Spleen (tissue), 11 donors: ENCODE results near the gene CRYGN. TPM values are rescaled to one million over a fixed set of nuclear protein-coding genes. Genes with fewer than 3 reads are reported as not detected.

Experiments
- DNase-seq: peaks from one replicate; pipeline ENCODE4 v3.0.0-alpha.2; 2020
- H3K27ac ChIP-seq, 8 donors: fragments of 200-600 bp; sonication (generic) in 7 of 8; 1 replicate in 4 of 8; 2 replicates in 4 of 8; pipeline versions ENCODE4 v1.5.0 to v1.8.0; 2016 to 2021; ENCODE audit warnings: inconsistent platforms in 4 of 8, mild to moderate bottlenecking in 4 of 8, moderate library complexity in 1 of 8
- H3K27me3 ChIP-seq, 7 donors: fragments of 200-600 bp; sonication (generic) in 6 of 7; replicated peaks in 1 of 7; 1 replicate in 4 of 7; 2 replicates in 3 of 7; pipeline versions ENCODE4 v1.5.0 to v1.8.0; 2016 to 2021; ENCODE audit warnings: inconsistent platforms in 3 of 7, mild to moderate bottlenecking in 1 of 7
- H3K36me3 ChIP-seq, 6 donors: fragments of 200-600 bp; sonication (generic) in 5 of 6; 1 replicate in 4 of 6; 2 replicates in 2 of 6; pipeline versions ENCODE4 v1.5.0 to v1.8.0; 2016 to 2021; ENCODE audit warnings: inconsistent platforms in 2 of 6
- H3K4me1 ChIP-seq, 6 donors: fragments of 200-600 bp; sonication (generic) in 5 of 6; 1 replicate in 3 of 6; 2 replicates in 3 of 6; pipeline versions ENCODE4 v1.5.0 to v1.8.0; 2016 to 2021; ENCODE audit warnings: inconsistent platforms in 3 of 6
- H3K4me3 ChIP-seq, 8 donors: fragments of 200-600 bp; sonication (generic) in 7 of 8; 1 replicate in 4 of 8; 2 replicates in 4 of 8; pipeline versions ENCODE4 v1.5.0 to v1.8.0; 2016 to 2021; ENCODE audit warnings: inconsistent platforms in 4 of 8, mild to moderate bottlenecking in 4 of 8, moderate library complexity in 2 of 8
- H3K9me3 ChIP-seq, 8 donors: fragments of 200-600 bp; sonication (generic) in 7 of 8; 1 replicate in 4 of 8; 2 replicates in 4 of 8; pipeline versions ENCODE4 v1.5.0 to v1.8.0; 2016 to 2021; ENCODE audit warnings: inconsistent platforms in 4 of 8
- CTCF ChIP-seq, 11 experiments: fragments of 200-600 bp in 7 of 11; fragments of 450-650 bp in 4 of 11; sonication (generic) in 4 of 11; IDR thresholded peaks in 8 of 11; conservative IDR thresholded peaks in 3 of 11; 1 replicate in 7 of 11; 2 replicates in 4 of 11; pipeline versions ENCODE4 v1.4.0 to v1.8.0; 2016 to 2021; ENCODE audit warnings: antibody characterized with exemption in 11 of 11, inconsistent platforms in 4 of 11, mild to moderate bottlenecking in 1 of 11
- POLR2A ChIP-seq, 3 donors: fragments of 450-650 bp; IDR thresholded peaks; one replicate each; pipeline ENCODE4 v1.5.1; 2017; ENCODE audit warnings: antibody characterized with exemption in 3 of 3, mild to moderate bottlenecking in 1 of 3
- POLR2AphosphoS5 ChIP-seq, 3 donors: sonication (generic); formaldehyde crosslinking; IDR thresholded peaks; one replicate each; pipeline ENCODE4 v1.5.1; 2017; ENCODE audit warnings: antibody characterized with exemption in 3 of 3
- WGBS, 5 donors: extraction: QIAGEN DNeasy Blood & Tissue Kit in 3 of 5; methylation state at CpG; one replicate each; pipeline versions ENCODE4 v1.1.5 to v1.1.7; 2013 to 2018; 5-methylcytosine and 5-hydroxymethylcytosine counted together
- intact Hi-C: fragments of 100-400 bp; cut with DNase I; formaldehyde crosslinking; loops from one replicate; pipeline ENCODE4 v1.15.0; 2023; ENCODE audit warnings: low total_unique reads
- polyA plus RNA-seq, 3 donors: library from polyadenylated mRNA; stranded (reverse); fragments of 200-250 nt; gene quantifications; one replicate each; pipeline ENCODE4 v1.2.1, GENCODE V29; 2013
- total RNA-seq, 7 donors: library from RNA; depleted of rRNA in 3 of 7; stranded (reverse); fragments of >200 nt in 3 of 7; fragmentation: NEBNext Ultra II Directional in 4 of 7; extraction: Animal tissue kit (Norgen Biotek cat#: 25700) in 4 of 7; gene quantifications; one replicate each; pipeline versions ENCODE4 v1.1.0 to v1.2.1, GENCODE V29; 2016 to 2021
- donor health status: healthy with polysubstance abuse.
- donor health status: DM: no; HTN: no; CAD: no; lungs with moderate emphysema.
- donor health status: DM: no; HTN: no; CAD: no.
- donor health status: Bipolar disorder and iron deficiency.
- donor health status: healthy.
- donor health status: DM: no; HTN: no; CAD: no.
- donor health status: DM: yes; HTN: yes; CAD: no.

Gene CRYGN
- total and polyA plus RNA-seq, 10 donors: 0.17 to 2.5 (median 0.32) TPM; not detected in 1

- Histone ChIP-seq H3K27ac (peak overlapping the region in 3 of 8 donors; percentile 16 to 54 (median 50)), H3K4me3 (no peak overlapping the region), H3K36me3 (peaks cover 0 to 98% (median 44%) of the 10 kb centered on the region in 6 donors), H3K4me1 (peaks cover 11 to 86% (median 27%) of the 10 kb centered on the region in 6 donors), H3K27me3 (no peaks in the 10 kb centered on the region), H3K9me3 (no peaks in the 10 kb centered on the region)
- intact Hi-C loops: no loop called here
- DNase-seq: no peak
- WGBS, 5 donors: 94 to 97% (median 95%) methylated on average over 3 of the region's 3 CpGs
- no peak for TF ChIP-seq POLR2A (IDR thresholded peaks at IDR 0.05)
- TF ChIP-seq POLR2AphosphoS5 (IDR thresholded peaks at IDR 0.05): no peak
- no peak for TF ChIP-seq CTCF (IDR thresholded peaks at IDR 0.05 in 8 of 11, conservative IDR thresholded peaks at IDR 0.05 in 3 of 11)
Measured at GRCh38 chr7:151486074-151486473, 46.1 kb upstream of the CRYGN start.

GRCh38 chr7:151484971-151485707 lies 45.2 kb upstream of the CRYGN start:
- intact Hi-C loops: no loop called here
- H3K4me3 ChIP-seq: no peak overlapping the region
- H3K36me3 ChIP-seq: peaks cover 0 to 96% (median 41%) of the 10 kb centered on the region in 6 donors
- peak overlapping the region in 7 of 8 donors; percentile 17 to 59 (median 50) for H3K27ac ChIP-seq
- H3K9me3 ChIP-seq: no peaks in the 10 kb centered on the region
- H3K4me1 ChIP-seq: peaks cover 11 to 77% (median 26%) of the 10 kb centered on the region in 6 donors
- WGBS, 5 donors: 39 to 48% (median 44%) methylated on average over 7 of the region's 7 CpGs
- TF ChIP-seq CTCF (IDR thresholded peaks at IDR 0.05 in 8 of 11, conservative IDR thresholded peaks at IDR 0.05 in 3 of 11) (no peak), POLR2A (IDR thresholded peaks at IDR 0.05) (no peak)
- H3K27me3 ChIP-seq: no peaks in the 10 kb centered on the region
- DNase-seq: no peak

GRCh38 chr7:151483711-151483983 lies 43.7 kb upstream of the CRYGN start:
- no peaks in the 10 kb centered on the region for H3K27me3 ChIP-seq
- TF ChIP-seq POLR2A (IDR thresholded peaks at IDR 0.05) (no peak), CTCF (IDR thresholded peaks at IDR 0.05 in 8 of 11, conservative IDR thresholded peaks at IDR 0.05 in 3 of 11) (no peak), POLR2AphosphoS5 (IDR thresholded peaks at IDR 0.05) (no peak)
- intact Hi-C loops: no loop called here
- H3K9me3 ChIP-seq: no peaks in the 10 kb centered on the region
- DNase-seq: no peak
- peaks cover 11 to 72% (median 22%) of the 10 kb centered on the region in 6 donors for H3K4me1 ChIP-seq
- peak overlapping the region in 2 of 8 donors; percentile 50 to 54 for H3K27ac ChIP-seq
- no peak overlapping the region for H3K4me3 ChIP-seq
- 75 to 95% (median 89%) methylated on average over 1 of the region's 1 CpG for WGBS, 5 donors
- peaks cover 0 to 94% (median 38%) of the 10 kb centered on the region in 6 donors for H3K36me3 ChIP-seq

GRCh38 chr7:151482883-151483710 lies 43.2 kb upstream of the CRYGN start:
- no peak overlapping the region for H3K4me3 ChIP-seq
- TF ChIP-seq POLR2AphosphoS5 (IDR thresholded peaks at IDR 0.05): no peak
- TF ChIP-seq POLR2A (IDR thresholded peaks at IDR 0.05): no peak
- no peak for TF ChIP-seq CTCF (IDR thresholded peaks at IDR 0.05 in 8 of 11, conservative IDR thresholded peaks at IDR 0.05 in 3 of 11)
- intact Hi-C loops: no loop called here
- H3K27me3 ChIP-seq: no peaks in the 10 kb centered on the region
- WGBS, 5 donors: 94 to 96% (median 95%) methylated on average over 8 of the region's 8 CpGs
- peak overlapping the region in 2 of 8 donors; percentile 7 to 50 for H3K27ac ChIP-seq
- no peaks in the 10 kb centered on the region for H3K9me3 ChIP-seq
- peaks cover 11 to 66% (median 22%) of the 10 kb centered on the region in 6 donors for H3K4me1 ChIP-seq
- no peak for DNase-seq
- peaks cover 0 to 93% (median 35%) of the 10 kb centered on the region in 6 donors for H3K36me3 ChIP-seq
